GM21447 (cell line): ENCODE results near the gene BANF2.
"Not testable (repeated sequence)": the region's sequence is repeated elsewhere in the genome, so short reads cannot be mapped to it uniquely, and the experiment has no call there.

Experiments
- ATAC-seq: cut with Tn5 transposase; IDR thresholded peaks from one replicate; pipeline ENCODE4 v1.9.1; 2021; ENCODE audit not compliant: unreplicated experiment

The BANF2 gene

GRCh38 chr20:17761604-17762003, 61.8 kb downstream of the BANF2 start:
- ATAC-seq: no peak

GRCh38 chr20:17762243-17762872, 62.6 kb downstream of the BANF2 start:
- no peak for ATAC-seq

GRCh38 chr20:17762873-17763557, 63.2 kb downstream of the BANF2 start:
- ATAC-seq: no peak

- ATAC-seq: no peak
Observed at GRCh38 chr20:17765017-17765416, 65.3 kb downstream of the BANF2 start.

DNA sequence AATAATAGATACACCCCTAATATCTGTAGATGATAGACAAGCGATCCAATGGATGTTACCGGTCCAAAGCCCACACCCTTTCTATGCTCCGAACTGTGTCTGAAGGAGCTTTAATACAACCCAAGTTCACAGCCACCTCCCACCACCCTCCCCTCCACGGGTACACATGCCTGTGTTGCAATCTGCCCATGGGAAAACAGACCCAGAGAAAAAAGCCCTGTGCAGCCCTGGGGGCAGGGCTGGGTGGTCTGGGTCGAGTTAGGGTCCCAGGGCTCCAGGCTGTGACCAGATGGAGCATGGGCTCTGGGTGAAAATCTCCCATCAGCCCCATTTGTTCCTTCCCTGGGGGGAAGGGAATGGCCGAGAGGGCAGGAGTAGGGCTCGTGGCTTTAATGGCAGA, 65.8 kb downstream of the BANF2 start:
- no peak for ATAC-seq

GRCh38 chr20:17766226-17766625, 66.5 kb downstream of the BANF2 start:
- no peak for ATAC-seq

DNA sequence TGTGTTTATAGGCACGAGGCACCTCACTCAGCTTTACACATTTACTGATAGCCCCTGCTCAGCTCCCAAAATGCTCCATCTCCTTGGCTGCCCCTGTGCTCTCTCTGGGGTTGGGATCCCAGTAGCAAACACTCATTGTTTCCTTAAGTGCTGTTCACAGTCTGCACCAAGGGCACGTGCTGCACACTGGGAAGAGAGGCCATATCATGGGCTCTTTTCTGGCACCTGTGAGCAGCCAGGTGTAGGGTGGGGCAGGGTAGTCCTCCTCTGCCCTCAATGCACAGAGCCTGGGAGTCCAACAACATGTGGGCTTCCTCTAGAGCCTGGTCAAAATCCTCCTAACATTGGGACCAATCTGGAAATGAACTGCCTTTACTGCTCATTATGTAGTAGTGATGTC, 67.9 kb downstream of the BANF2 start:
- ATAC-seq: no peak

DNA sequence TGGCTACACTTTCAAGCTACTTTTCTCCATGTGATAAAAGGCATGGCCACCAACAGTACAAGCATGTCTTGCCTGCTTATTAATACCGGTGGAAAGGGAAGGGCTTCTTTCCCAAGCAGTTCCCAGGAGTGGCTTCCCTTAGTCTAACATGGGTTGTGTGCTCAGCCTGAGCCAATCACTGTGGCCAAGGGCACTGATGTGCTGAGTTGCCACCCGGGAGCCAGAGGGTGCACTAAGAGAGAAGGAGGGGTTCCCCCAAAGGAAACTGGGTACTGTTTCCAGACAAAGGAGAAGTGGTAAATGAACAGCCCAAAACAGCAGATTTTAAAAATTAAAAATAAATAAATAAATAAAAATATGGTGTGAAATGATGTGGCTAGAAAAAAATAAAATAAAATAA, 68.5 kb downstream of the BANF2 start:
- no peak for ATAC-seq

DNA sequence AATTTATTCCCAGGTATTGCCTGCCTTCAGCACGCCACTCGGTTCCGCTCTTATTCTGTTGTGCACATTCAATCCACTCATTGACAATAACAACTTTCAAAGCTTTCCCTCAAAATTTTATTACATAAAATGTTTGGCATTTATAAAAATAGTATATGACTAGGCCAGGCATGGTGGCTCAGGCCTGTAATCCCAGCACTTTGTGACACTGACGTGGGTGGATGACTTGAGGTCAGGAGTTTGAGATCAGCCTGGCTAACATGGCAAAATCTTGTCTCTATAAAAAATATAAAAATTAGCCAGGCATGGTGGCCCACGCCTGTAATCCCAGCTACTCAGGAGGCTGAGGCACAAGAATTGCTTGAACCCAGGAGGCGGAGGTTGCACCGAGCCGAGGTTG, 70.0 kb downstream of the BANF2 start:
- not testable (repeated sequence) for ATAC-seq

- ATAC-seq: no peak
Observed at GRCh38 chr20:17771206-17772004, 71.6 kb downstream of the BANF2 start.

GRCh38 chr20:17772005-17772343, 72.2 kb downstream of the BANF2 start:
- no peak for ATAC-seq

- no peak for ATAC-seq
Observed at GRCh38 chr20:17773619-17774018, 73.9 kb downstream of the BANF2 start.

DNA sequence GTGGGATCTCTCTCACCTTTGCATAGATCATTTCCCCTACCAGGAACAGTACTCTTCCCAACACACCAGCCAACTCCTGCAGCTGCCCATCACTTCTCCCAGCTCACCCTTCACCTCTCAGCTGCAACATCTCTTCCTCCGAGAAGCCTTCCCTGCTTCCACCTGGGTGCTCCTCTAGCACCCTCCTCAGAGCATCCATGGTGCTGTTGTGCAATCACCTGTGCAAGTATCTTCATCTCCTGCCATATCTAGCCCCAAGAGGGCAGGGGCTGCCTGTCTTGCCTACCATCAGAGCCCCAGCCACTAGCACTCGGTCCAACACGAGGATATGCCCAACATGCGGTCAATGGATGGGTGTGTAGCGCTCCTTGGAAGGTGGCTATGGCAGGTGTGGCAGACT, 75.8 kb downstream of the BANF2 start:
- no peak for ATAC-seq

- no peak for ATAC-seq
Observed at GRCh38 chr20:17776551-17776950, 76.8 kb downstream of the BANF2 start.

DNA sequence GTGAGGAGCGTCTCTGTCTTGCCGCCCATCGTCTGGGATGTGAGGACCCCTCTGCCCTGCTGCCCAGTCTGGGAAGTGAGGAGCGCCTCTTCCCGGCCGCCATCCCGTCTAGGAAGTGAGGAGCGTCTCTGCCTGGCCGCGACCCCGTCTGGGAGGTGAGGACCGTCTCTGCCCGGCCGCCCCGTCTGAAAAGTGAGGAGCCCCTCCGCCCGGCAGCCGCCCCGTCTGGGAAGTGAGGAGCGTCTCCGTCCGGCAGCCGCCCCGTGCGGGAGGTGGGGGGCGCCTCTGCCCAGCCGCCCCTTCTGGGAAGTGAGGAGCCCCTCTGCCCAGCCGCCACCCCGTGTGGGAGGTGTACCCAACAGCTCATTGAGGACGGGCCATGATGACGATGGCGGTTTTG, 79.2 kb downstream of the BANF2 start:
- ATAC-seq: not testable (repeated sequence)

GRCh38 chr20:17782768-17783167, 83.0 kb downstream of the BANF2 start:
- peak; percentile 89 for ATAC-seq

GRCh38 chr20:17783671-17784070, 83.9 kb downstream of the BANF2 start:
- ATAC-seq: no peak

GRCh38 chr20:17785007-17785406, 85.2 kb downstream of the BANF2 start:
- ATAC-seq: no peak
